PFSK-1 (cell line): ENCODE data around the gene MRPS10.

Experiments used
- FOXP2 ChIP-seq: optimal IDR thresholded peaks from 2 replicates; pipeline ENCODE3; 2011; ENCODE audit warnings: borderline replicate concordance, control low read depth, inconsistent platforms; ENCODE audit not compliant: insufficient read depth; ENCODE audit errors: extremely low read length, extremely low read depth
- POLR2AphosphoS5 ChIP-seq: IDR thresholded peaks from 2 replicates; pipeline ENCODE4 v1.6.1; 2012; ENCODE audit warnings: low read depth, mild to moderate bottlenecking, control low read depth, low read length, moderate library complexity
- REST ChIP-seq, 2 experiments: IDR thresholded peaks; 2 replicates each; pipeline versions ENCODE4 v1.6.1 to v1.8.0; 2011 to 2012; ENCODE audit warnings: low read depth in 2 of 2, low read length in 2 of 2, control low read depth in 1 of 2, inconsistent platforms in 1 of 2, mild to moderate bottlenecking in 1 of 2, moderate library complexity in 1 of 2; ENCODE audit not compliant: insufficient read depth in 1 of 2
- SIN3A ChIP-seq: IDR thresholded peaks from 2 replicates; pipeline ENCODE4 v1.6.1; 2012; ENCODE audit warnings: mild to moderate bottlenecking, low read length, moderate library complexity, borderline replicate concordance; ENCODE audit not compliant: insufficient read depth
- TAF1 ChIP-seq: IDR thresholded peaks from 2 replicates; pipeline ENCODE4 v1.6.1; 2012; ENCODE audit warnings: low read length, control low read depth, borderline replicate concordance; ENCODE audit not compliant: insufficient read depth

- TF ChIP-seq SIN3A (no peak), REST (IDR thresholded peaks at IDR 0.05; ENCODE audit: insufficient read depth in 1 of 2, low read depth in 2 of 2, low read length in 2 of 2) (no peak), TAF1 (no peak), POLR2AphosphoS5 (no peak), FOXP2 (no peak)
Observed at GRCh38 chr6:42217157-42217518, 523 bp downstream of the MRPS10 start.
